Retina (tissue), 1 donor: ENCODE measurements around the gene TMEM174.
"Not testable (repeated sequence)": the region's sequence is repeated elsewhere in the genome, so short reads cannot be mapped to it uniquely, and the experiment has no call there.

Experiments
- DNase-seq: peaks from one replicate; pipeline ENCODE4 v3.0.0-alpha.2; 2016

TMEM174 gene

GRCh38 chr5:73197637-73198257 is 24.8 kb downstream of the TMEM174 start:
- no peak for DNase-seq

GRCh38 chr5:73198833-73199592 is 26.0 kb downstream of the TMEM174 start:
- no peak for DNase-seq

- no peak for DNase-seq
Observed at GRCh38 chr5:73199671-73200070, 26.7 kb downstream of the TMEM174 start.

GRCh38 chr5:73201547-73202513 is 28.8 kb downstream of the TMEM174 start:
- DNase-seq = peak; percentile 81

- no peak for DNase-seq
Observed at GRCh38 chr5:73204332-73204731, 31.3 kb downstream of the TMEM174 start.

- DNase-seq = no peak
Observed at GRCh38 chr5:73204733-73205132, 31.7 kb downstream of the TMEM174 start.

- DNase-seq = no peak
Observed at GRCh38 chr5:73205305-73205704, 32.3 kb downstream of the TMEM174 start.

- not testable (repeated sequence) for DNase-seq
Observed at GRCh38 chr5:73207239-73207638, 34.2 kb downstream of the TMEM174 start.

GRCh38 chr5:73209075-73209474 is 36.1 kb downstream of the TMEM174 start:
- DNase-seq = not testable (repeated sequence)

- not testable (repeated sequence) for DNase-seq
Observed at GRCh38 chr5:73212693-73213092, 39.7 kb downstream of the TMEM174 start.

GRCh38 chr5:73213566-73213998 is 40.6 kb downstream of the TMEM174 start:
- no peak for DNase-seq

GRCh38 chr5:73214306-73214705 is 41.3 kb downstream of the TMEM174 start:
- DNase-seq = no peak

GRCh38 chr5:73214996-73215395 is 42.0 kb downstream of the TMEM174 start:
- peak; percentile 28 for DNase-seq

GRCh38 chr5:73215531-73215890 is 42.5 kb downstream of the TMEM174 start:
- DNase-seq = no peak

GRCh38 chr5:73215891-73216610 is 43.1 kb downstream of the TMEM174 start:
- DNase-seq = peak; percentile 96

- DNase-seq = no peak
Observed at GRCh38 chr5:73218552-73219171, 45.7 kb downstream of the TMEM174 start.

GRCh38 chr5:73219336-73219735 is 46.3 kb downstream of the TMEM174 start:
- not testable (repeated sequence) for DNase-seq

GRCh38 chr5:73221161-73221560 is 48.2 kb downstream of the TMEM174 start:
- DNase-seq = no peak

- no peak for DNase-seq
Observed at GRCh38 chr5:73221726-73222125, 48.7 kb downstream of the TMEM174 start.

GRCh38 chr5:73222173-73222572 is 49.2 kb downstream of the TMEM174 start:
- DNase-seq = no peak
